Stomach (tissue), 4 donors: ENCODE measurements around the gene SLC38A10.

Experiments used
- CTCF ChIP-seq, 7 experiments: fragments of 450-650 bp in 4 of 7; fragments of 200-600 bp in 3 of 7; sonication (generic) in 3 of 7; IDR thresholded peaks; one replicate each; pipeline ENCODE4 v1.5.1; 2016 to 2019; ENCODE audit warnings: antibody characterized with exemption in 7 of 7, control low read depth in 2 of 7, mild to moderate bottlenecking in 1 of 7
- EP300 ChIP-seq: sonication (generic); formaldehyde crosslinking; IDR thresholded peaks from one replicate; pipeline ENCODE4 v1.6.1; 2017; ENCODE audit warnings: antibody characterized with exemption
- POLR2A ChIP-seq, 4 donors: fragments of 450-650 bp; IDR thresholded peaks; one replicate each; pipeline ENCODE4 v1.6.1; 2016; ENCODE audit warnings: antibody characterized with exemption in 4 of 4, control low read depth in 2 of 4, mild to moderate bottlenecking in 1 of 4, moderate library complexity in 1 of 4

- TF ChIP-seq CTCF (IDR thresholded peaks at IDR 0.05) = no peak
- no peak for TF ChIP-seq EP300
- no peak for TF ChIP-seq POLR2A (IDR thresholded peaks at IDR 0.05)
Observed at GRCh38 chr17:81315885-81316391, 20.8 kb upstream of the SLC38A10 start.
